H9 (cell line): ENCODE data around the gene ALDH1A3. TPM values are rescaled to one million over a fixed set of nuclear protein-coding genes. Genes with fewer than 3 reads are reported as not detected.

Experiments
- DNase-seq: peaks from one replicate; pipeline ENCODE4 v3.0.0-alpha.2; 2017
- H2AFZ ChIP-seq: one replicate; pipeline ENCODE4 v1.6.1; 2013; ENCODE audit warnings: mild to moderate bottlenecking, low read length, control low read depth, moderate library complexity
- H2AK5ac ChIP-seq: 2 replicates; pipeline ENCODE4 v1.6.1; 2013; ENCODE audit warnings: low read length, control low read depth, mixed read lengths; ENCODE audit not compliant: insufficient read length
- H2BK120ac ChIP-seq: one replicate; pipeline ENCODE4 v1.6.1; 2013; ENCODE audit warnings: low read depth, mild to moderate bottlenecking, low read length, control low read depth, inconsistent platforms; ENCODE audit not compliant: poor library complexity, severe bottlenecking
- H2BK12ac ChIP-seq: 2 replicates; pipeline ENCODE4 v1.6.1; 2013; ENCODE audit warnings: low read length, control low read depth, mixed read lengths, low read depth; ENCODE audit not compliant: insufficient read length
- H2BK15ac ChIP-seq: 2 replicates; pipeline ENCODE4 v1.6.1; 2013; ENCODE audit warnings: low read depth, low read length, control low read depth
- H2BK20ac ChIP-seq: one replicate; pipeline ENCODE4 v1.6.1; 2013; ENCODE audit warnings: low read depth, mild to moderate bottlenecking, low read length, control low read depth, inconsistent platforms; ENCODE audit not compliant: poor library complexity, severe bottlenecking
- H2BK5ac ChIP-seq: 2 replicates; pipeline ENCODE4 v1.6.1; 2013; ENCODE audit warnings: low read length, control low read depth, mixed read lengths; ENCODE audit not compliant: insufficient read length
- H3K14ac ChIP-seq: 2 replicates; pipeline ENCODE4 v1.6.1; 2013; ENCODE audit warnings: low read length, control low read depth; ENCODE audit not compliant: insufficient read depth
- H3K18ac ChIP-seq: 2 replicates; pipeline ENCODE4 v1.6.1; 2013; ENCODE audit warnings: low read depth, mild to moderate bottlenecking, mixed read lengths, low read length, control low read depth; ENCODE audit not compliant: insufficient read length
- H3K23ac ChIP-seq: 2 replicates; pipeline ENCODE4 v1.6.1; 2013; ENCODE audit warnings: low read length, control low read depth, mixed read lengths, low read depth; ENCODE audit not compliant: insufficient read length
- H3K23me2 ChIP-seq: 2 replicates; pipeline ENCODE4 v1.6.1; 2013; ENCODE audit warnings: low read depth, mild to moderate bottlenecking, mixed read lengths, low read length, control low read depth; ENCODE audit not compliant: insufficient read length, poor library complexity, severe bottlenecking
- H3K27ac ChIP-seq: 2 replicates; pipeline ENCODE4 v1.5.1; 2013; ENCODE audit warnings: low read length, control low read depth, mixed read lengths, low read depth; ENCODE audit not compliant: insufficient read length
- H3K27me3 ChIP-seq: 2 replicates; pipeline ENCODE4 v1.6.1; 2013; ENCODE audit warnings: low read length, control low read depth, inconsistent platforms; ENCODE audit not compliant: insufficient read depth
- H3K4ac ChIP-seq: 2 replicates; pipeline ENCODE4 v1.6.1; 2013; ENCODE audit warnings: low read depth, mild to moderate bottlenecking, control low read depth, inconsistent platforms, low read length, moderate library complexity
- H3K4me1 ChIP-seq: 2 replicates; pipeline ENCODE4 v1.6.1; 2013; ENCODE audit warnings: low read length, control low read depth, inconsistent platforms; ENCODE audit not compliant: insufficient read depth
- H3K4me2 ChIP-seq: 2 replicates; pipeline ENCODE4 v1.6.1; 2013; ENCODE audit warnings: low read length, control low read depth, mixed read lengths; ENCODE audit not compliant: insufficient read length, insufficient read depth
- H3K56ac ChIP-seq: 2 replicates; pipeline ENCODE4 v1.6.1; 2013; ENCODE audit warnings: low read depth, mild to moderate bottlenecking, mixed read lengths, low read length, control low read depth; ENCODE audit not compliant: insufficient read length
- H3K79me1 ChIP-seq: 2 replicates; pipeline ENCODE4 v1.6.1; 2013; ENCODE audit warnings: low read depth, mild to moderate bottlenecking, moderate library complexity, low read length, control low read depth, inconsistent platforms; ENCODE audit not compliant: insufficient read depth, poor library complexity, severe bottlenecking
- H3K79me2 ChIP-seq: 2 replicates; pipeline ENCODE4 v1.6.1; 2013; ENCODE audit warnings: low read length, control low read depth, inconsistent platforms; ENCODE audit not compliant: insufficient read depth
- H3K9ac ChIP-seq: 2 replicates; pipeline ENCODE4 v1.6.1; 2013; ENCODE audit warnings: low read length, control low read depth, mixed read lengths; ENCODE audit not compliant: insufficient read length; ENCODE audit errors: extremely low read depth
- H3K9me3 ChIP-seq: one replicate; pipeline ENCODE4 v1.6.1; 2013; ENCODE audit warnings: low read depth, low read length, inconsistent platforms; ENCODE audit not compliant: control insufficient read depth
- H3T11ph ChIP-seq: one replicate; pipeline ENCODE4 v1.6.1; 2013; ENCODE audit warnings: mild to moderate bottlenecking, low read length, control low read depth, inconsistent platforms
- H4K20me1 ChIP-seq: one replicate; pipeline ENCODE4 v1.6.1; 2013; ENCODE audit not compliant: control insufficient read depth, insufficient read length, insufficient read depth
- H4K5ac ChIP-seq: 2 replicates; pipeline ENCODE4 v1.6.1; 2013; ENCODE audit warnings: low read depth, mild to moderate bottlenecking, mixed read lengths, low read length, control low read depth; ENCODE audit not compliant: insufficient read length
- H4K8ac ChIP-seq: replicated peaks from 2 replicates; pipeline ENCODE4 v1.6.1; 2013; ENCODE audit warnings: low read length, control low read depth, mixed read lengths, low read depth; ENCODE audit not compliant: insufficient read length
- H4K91ac ChIP-seq: 2 replicates; pipeline ENCODE4 v1.6.1; 2013; ENCODE audit warnings: low read depth, mild to moderate bottlenecking, moderate library complexity, mixed read lengths, low read length, control low read depth; ENCODE audit not compliant: insufficient read length
- H3K27ac Mint-ChIP-seq, 3 experiments: 2 replicates in 2 of 3; 3 replicates in 1 of 3; pipeline ENCODE4 v1.8.0; 2020 to 2021; ENCODE audit warnings: mixed read lengths in 3 of 3, mild to moderate bottlenecking in 1 of 3, moderate library complexity in 1 of 3
- H3K27me3 Mint-ChIP-seq: 2 replicates; pipeline ENCODE4 v1.8.0; 2021; ENCODE audit warnings: low read depth, mild to moderate bottlenecking, moderate library complexity, mixed read lengths
- H3K36me3 Mint-ChIP-seq, 3 experiments: 2 replicates in 2 of 3; 3 replicates in 1 of 3; pipeline ENCODE4 v1.8.0; 2020 to 2021; ENCODE audit warnings: low read depth in 3 of 3, mixed read lengths in 3 of 3; ENCODE audit not compliant: insufficient read depth in 1 of 3
- H3K4me1 Mint-ChIP-seq, 2 experiments: 2 replicates each; pipeline ENCODE4 v1.8.0; 2020; ENCODE audit warnings: mixed read lengths in 2 of 2
- H3K4me3 Mint-ChIP-seq, 2 experiments: 2 replicates in 1 of 2; 3 replicates in 1 of 2; pipeline ENCODE4 v1.8.0; 2020 to 2021; ENCODE audit warnings: mild to moderate bottlenecking in 2 of 2, mixed read lengths in 2 of 2, moderate library complexity in 1 of 2
- H3K9me3 Mint-ChIP-seq, 2 experiments: 2 replicates in 1 of 2; 3 replicates in 1 of 2; pipeline ENCODE4 v1.8.0; 2020; ENCODE audit warnings: mild to moderate bottlenecking in 2 of 2, mixed read lengths in 2 of 2, moderate library complexity in 1 of 2
- CTCF ChIP-seq: fragments of 200-600 bp; sonication (generic); conservative IDR thresholded peaks from 3 replicates; pipeline ENCODE4 v1.8.0; 2021; ENCODE audit warnings: antibody characterized with exemption, mild to moderate bottlenecking
- WGBS: extraction: QIAGEN DNeasy Blood & Tissue Kit; methylation state at CpG from one replicate; pipeline ENCODE4 v1.1.7; 2013; ENCODE audit warnings: missing lambda C conversion rate, low lambda C conversion rate, mixed read lengths; ENCODE audit not compliant: insufficient read length; ENCODE audit errors: extremely low coverage; 5-methylcytosine and 5-hydroxymethylcytosine counted together
- total RNA-seq: library from RNA; stranded (reverse); gene quantifications from 2 replicates; pipeline ENCODE4 v1.2.1, GENCODE V29; 2021

ALDH1A3 gene
- total RNA-seq, 1 experiment from 2014 or later: 9.2 TPM

GRCh38 chr15:100958326-100959065 is 78.9 kb downstream of the ALDH1A3 start:
- DNase-seq: no peak
- no peak overlapping the region for H2BK12ac ChIP-seq

More at GRCh38 chr15:100958326-100959065, 78.9 kb downstream of the ALDH1A3 start:
- Histone ChIP-seq H2AFZ (no peak overlapping the region), H3K79me1 (no peaks in the 10 kb centered on the region), H4K91ac (no peak overlapping the region), H4K20me1 (no peaks in the 10 kb centered on the region), H3K27ac (no peak overlapping the region), H3K27me3 (no peaks in the 10 kb centered on the region), H3K9ac (no peak overlapping the region), H2BK5ac (no peak overlapping the region), H3K23me2 (no peaks in the 10 kb centered on the region), H4K5ac (no peak overlapping the region), H2BK15ac (no peak overlapping the region), H3T11ph (no peak overlapping the region), H3K4me2 (no peak overlapping the region), H3K4me1 (no peaks in the 10 kb centered on the region), H3K56ac (no peak overlapping the region), H3K23ac (no peak overlapping the region), H3K4ac (no peak overlapping the region), H3K14ac (no peak overlapping the region), H2BK120ac (no peak overlapping the region), H4K8ac (no peak overlapping the region), H3K18ac (no peak overlapping the region), H3K79me2 (no peaks in the 10 kb centered on the region), H2BK20ac (no peak overlapping the region), H2AK5ac (no peak overlapping the region), H3K9me3 (no peaks in the 10 kb centered on the region)
- TF ChIP-seq CTCF: no peak
- H3K4me3 Mint-ChIP-seq: no peak overlapping the region
- no peaks in the 10 kb centered on the region; a peak in 1 of 4 replicates for H3K4me1 Mint-ChIP-seq
- peaks cover 4% of the 10 kb centered on the region; the same call in 1 of the 2 replicates for H3K27me3 Mint-ChIP-seq
- no peak overlapping the region for H3K27ac Mint-ChIP-seq
- H3K9me3 Mint-ChIP-seq: no peaks in the 10 kb centered on the region
- WGBS: no CpG with 5 or more reads among the region's 10 CpGs
- no peaks in the 10 kb centered on the region for H3K36me3 Mint-ChIP-seq
